H9 (cell line): Measurements from ENCODE around the gene NACC1. TPM values are rescaled to one million over a fixed set of nuclear protein-coding genes. Genes with fewer than 3 reads are reported as not detected.

ENCODE experiments used
- DNase-seq: peaks from one replicate; pipeline ENCODE4 v3.0.0-alpha.2; 2017
- H2AFZ ChIP-seq: one replicate; pipeline ENCODE4 v1.6.1; 2013; ENCODE audit warnings: mild to moderate bottlenecking, low read length, control low read depth, moderate library complexity
- H2AK5ac ChIP-seq: 2 replicates; pipeline ENCODE4 v1.6.1; 2013; ENCODE audit warnings: low read length, control low read depth, mixed read lengths; ENCODE audit not compliant: insufficient read length
- H2BK120ac ChIP-seq: one replicate; pipeline ENCODE4 v1.6.1; 2013; ENCODE audit warnings: low read depth, mild to moderate bottlenecking, low read length, control low read depth, inconsistent platforms; ENCODE audit not compliant: poor library complexity, severe bottlenecking
- H2BK12ac ChIP-seq: 2 replicates; pipeline ENCODE4 v1.6.1; 2013; ENCODE audit warnings: low read length, control low read depth, mixed read lengths, low read depth; ENCODE audit not compliant: insufficient read length
- H2BK15ac ChIP-seq: 2 replicates; pipeline ENCODE4 v1.6.1; 2013; ENCODE audit warnings: low read depth, low read length, control low read depth
- H2BK20ac ChIP-seq: one replicate; pipeline ENCODE4 v1.6.1; 2013; ENCODE audit warnings: low read depth, mild to moderate bottlenecking, low read length, control low read depth, inconsistent platforms; ENCODE audit not compliant: poor library complexity, severe bottlenecking
- H2BK5ac ChIP-seq: 2 replicates; pipeline ENCODE4 v1.6.1; 2013; ENCODE audit warnings: low read length, control low read depth, mixed read lengths; ENCODE audit not compliant: insufficient read length
- H3K14ac ChIP-seq: 2 replicates; pipeline ENCODE4 v1.6.1; 2013; ENCODE audit warnings: low read length, control low read depth; ENCODE audit not compliant: insufficient read depth
- H3K18ac ChIP-seq: 2 replicates; pipeline ENCODE4 v1.6.1; 2013; ENCODE audit warnings: low read depth, mild to moderate bottlenecking, mixed read lengths, low read length, control low read depth; ENCODE audit not compliant: insufficient read length
- H3K23ac ChIP-seq: 2 replicates; pipeline ENCODE4 v1.6.1; 2013; ENCODE audit warnings: low read length, control low read depth, mixed read lengths, low read depth; ENCODE audit not compliant: insufficient read length
- H3K23me2 ChIP-seq: 2 replicates; pipeline ENCODE4 v1.6.1; 2013; ENCODE audit warnings: low read depth, mild to moderate bottlenecking, mixed read lengths, low read length, control low read depth; ENCODE audit not compliant: insufficient read length, poor library complexity, severe bottlenecking
- H3K27ac ChIP-seq: 2 replicates; pipeline ENCODE4 v1.5.1; 2013; ENCODE audit warnings: low read length, control low read depth, mixed read lengths, low read depth; ENCODE audit not compliant: insufficient read length
- H3K27me3 ChIP-seq: 2 replicates; pipeline ENCODE4 v1.6.1; 2013; ENCODE audit warnings: low read length, control low read depth, inconsistent platforms; ENCODE audit not compliant: insufficient read depth
- H3K4ac ChIP-seq: 2 replicates; pipeline ENCODE4 v1.6.1; 2013; ENCODE audit warnings: low read depth, mild to moderate bottlenecking, control low read depth, inconsistent platforms, low read length, moderate library complexity
- H3K4me1 ChIP-seq: 2 replicates; pipeline ENCODE4 v1.6.1; 2013; ENCODE audit warnings: low read length, control low read depth, inconsistent platforms; ENCODE audit not compliant: insufficient read depth
- H3K4me2 ChIP-seq: 2 replicates; pipeline ENCODE4 v1.6.1; 2013; ENCODE audit warnings: low read length, control low read depth, mixed read lengths; ENCODE audit not compliant: insufficient read length, insufficient read depth
- H3K56ac ChIP-seq: 2 replicates; pipeline ENCODE4 v1.6.1; 2013; ENCODE audit warnings: low read depth, mild to moderate bottlenecking, mixed read lengths, low read length, control low read depth; ENCODE audit not compliant: insufficient read length
- H3K79me1 ChIP-seq: 2 replicates; pipeline ENCODE4 v1.6.1; 2013; ENCODE audit warnings: low read depth, mild to moderate bottlenecking, moderate library complexity, low read length, control low read depth, inconsistent platforms; ENCODE audit not compliant: insufficient read depth, poor library complexity, severe bottlenecking
- H3K79me2 ChIP-seq: 2 replicates; pipeline ENCODE4 v1.6.1; 2013; ENCODE audit warnings: low read length, control low read depth, inconsistent platforms; ENCODE audit not compliant: insufficient read depth
- H3K9ac ChIP-seq: 2 replicates; pipeline ENCODE4 v1.6.1; 2013; ENCODE audit warnings: low read length, control low read depth, mixed read lengths; ENCODE audit not compliant: insufficient read length; ENCODE audit errors: extremely low read depth
- H3K9me3 ChIP-seq: one replicate; pipeline ENCODE4 v1.6.1; 2013; ENCODE audit warnings: low read depth, low read length, inconsistent platforms; ENCODE audit not compliant: control insufficient read depth
- H3T11ph ChIP-seq: one replicate; pipeline ENCODE4 v1.6.1; 2013; ENCODE audit warnings: mild to moderate bottlenecking, low read length, control low read depth, inconsistent platforms
- H4K20me1 ChIP-seq: one replicate; pipeline ENCODE4 v1.6.1; 2013; ENCODE audit not compliant: control insufficient read depth, insufficient read length, insufficient read depth
- H4K5ac ChIP-seq: 2 replicates; pipeline ENCODE4 v1.6.1; 2013; ENCODE audit warnings: low read depth, mild to moderate bottlenecking, mixed read lengths, low read length, control low read depth; ENCODE audit not compliant: insufficient read length
- H4K8ac ChIP-seq: replicated peaks from 2 replicates; pipeline ENCODE4 v1.6.1; 2013; ENCODE audit warnings: low read length, control low read depth, mixed read lengths, low read depth; ENCODE audit not compliant: insufficient read length
- H4K91ac ChIP-seq: 2 replicates; pipeline ENCODE4 v1.6.1; 2013; ENCODE audit warnings: low read depth, mild to moderate bottlenecking, moderate library complexity, mixed read lengths, low read length, control low read depth; ENCODE audit not compliant: insufficient read length
- H3K27ac Mint-ChIP-seq, 3 experiments: 2 replicates in 2 of 3; 3 replicates in 1 of 3; pipeline ENCODE4 v1.8.0; 2020 to 2021; ENCODE audit warnings: mixed read lengths in 3 of 3, mild to moderate bottlenecking in 1 of 3, moderate library complexity in 1 of 3
- H3K27me3 Mint-ChIP-seq: 2 replicates; pipeline ENCODE4 v1.8.0; 2021; ENCODE audit warnings: low read depth, mild to moderate bottlenecking, moderate library complexity, mixed read lengths
- H3K36me3 Mint-ChIP-seq, 3 experiments: 2 replicates in 2 of 3; 3 replicates in 1 of 3; pipeline ENCODE4 v1.8.0; 2020 to 2021; ENCODE audit warnings: low read depth in 3 of 3, mixed read lengths in 3 of 3; ENCODE audit not compliant: insufficient read depth in 1 of 3
- H3K4me1 Mint-ChIP-seq, 2 experiments: 2 replicates each; pipeline ENCODE4 v1.8.0; 2020; ENCODE audit warnings: mixed read lengths in 2 of 2
- H3K4me3 Mint-ChIP-seq, 2 experiments: 2 replicates in 1 of 2; 3 replicates in 1 of 2; pipeline ENCODE4 v1.8.0; 2020 to 2021; ENCODE audit warnings: mild to moderate bottlenecking in 2 of 2, mixed read lengths in 2 of 2, moderate library complexity in 1 of 2
- H3K9me3 Mint-ChIP-seq, 2 experiments: 2 replicates in 1 of 2; 3 replicates in 1 of 2; pipeline ENCODE4 v1.8.0; 2020; ENCODE audit warnings: mild to moderate bottlenecking in 2 of 2, mixed read lengths in 2 of 2, moderate library complexity in 1 of 2
- WGBS: extraction: QIAGEN DNeasy Blood & Tissue Kit; methylation state at CpG from one replicate; pipeline ENCODE4 v1.1.7; 2013; ENCODE audit warnings: missing lambda C conversion rate, low lambda C conversion rate, mixed read lengths; ENCODE audit not compliant: insufficient read length; ENCODE audit errors: extremely low coverage; 5-methylcytosine and 5-hydroxymethylcytosine counted together
- total RNA-seq: library from RNA; stranded (reverse); gene quantifications from 2 replicates; pipeline ENCODE4 v1.2.1, GENCODE V29; 2021
- TF ChIP-seq, protein P1 (sequence below): fragments of 200-600 bp; sonication (generic); conservative IDR thresholded peaks from 3 replicates; pipeline ENCODE4 v1.8.0; 2021; ENCODE audit warnings: antibody characterized with exemption, mild to moderate bottlenecking

NACC1 gene
- total RNA-seq, 1 experiment from 2014 or later: 198 TPM

DNA sequence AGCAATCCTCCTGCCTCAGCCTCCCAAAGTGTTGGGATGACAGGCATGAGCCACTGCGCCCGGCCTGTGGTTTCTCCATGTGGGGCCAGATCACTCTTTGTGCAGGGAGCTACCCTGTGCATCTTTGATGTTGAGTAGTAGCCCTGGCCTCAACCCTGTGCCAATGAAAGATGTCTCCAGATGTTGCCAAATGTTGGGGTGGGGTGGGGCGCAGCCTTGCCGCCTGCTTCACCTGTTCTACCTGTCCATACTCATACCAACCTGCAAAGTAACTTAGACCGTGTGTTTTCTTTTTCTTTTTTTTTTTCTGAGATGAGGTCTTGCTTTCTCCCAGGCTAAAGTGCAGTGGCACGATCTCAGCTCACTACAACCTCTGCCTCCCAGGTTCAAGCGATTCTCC lies 53.1 kb downstream of the NACC1 start:
- peaks cover 25 to 27% of the 10 kb centered on the region in 2 experiments for H3K4me1 Mint-ChIP-seq
- WGBS: no CpG with 5 or more reads among the region's 7 CpGs
- no peak overlapping the region for H3K18ac ChIP-seq
- H3K9ac ChIP-seq: no peak overlapping the region
- H3T11ph ChIP-seq: no peak overlapping the region
- 0 out of 7 replicates have a peak overlapping the region, but pooled peaks of 1 of the 3 experiments have one; percentile 41 for H3K27ac Mint-ChIP-seq
- no peaks in the 10 kb centered on the region for H3K23me2 ChIP-seq
- no peaks in the 10 kb centered on the region for H3K27me3 ChIP-seq
- H3K27ac ChIP-seq: no peak overlapping the region
- no peaks in the 10 kb centered on the region for H4K20me1 ChIP-seq
- H2AK5ac ChIP-seq: no peak overlapping the region
- H3K23ac ChIP-seq: no peak overlapping the region
- no peak overlapping the region for H4K8ac ChIP-seq
- no peak overlapping the region for H2BK12ac ChIP-seq
- no peak overlapping the region for H3K4me2 ChIP-seq
- no peak overlapping the region for H4K91ac ChIP-seq
- no peaks in the 10 kb centered on the region for H3K9me3 ChIP-seq
- H3K14ac ChIP-seq: no peak overlapping the region
- no peak overlapping the region for H2BK20ac ChIP-seq
- no peaks in the 10 kb centered on the region for H3K9me3 Mint-ChIP-seq
- no peak overlapping the region for H2BK15ac ChIP-seq
- no peak overlapping the region for H2BK120ac ChIP-seq
- no peak overlapping the region for H2AFZ ChIP-seq
- H4K5ac ChIP-seq: no peak overlapping the region
- no peak overlapping the region for H2BK5ac ChIP-seq
- TF ChIP-seq, protein P1, sequence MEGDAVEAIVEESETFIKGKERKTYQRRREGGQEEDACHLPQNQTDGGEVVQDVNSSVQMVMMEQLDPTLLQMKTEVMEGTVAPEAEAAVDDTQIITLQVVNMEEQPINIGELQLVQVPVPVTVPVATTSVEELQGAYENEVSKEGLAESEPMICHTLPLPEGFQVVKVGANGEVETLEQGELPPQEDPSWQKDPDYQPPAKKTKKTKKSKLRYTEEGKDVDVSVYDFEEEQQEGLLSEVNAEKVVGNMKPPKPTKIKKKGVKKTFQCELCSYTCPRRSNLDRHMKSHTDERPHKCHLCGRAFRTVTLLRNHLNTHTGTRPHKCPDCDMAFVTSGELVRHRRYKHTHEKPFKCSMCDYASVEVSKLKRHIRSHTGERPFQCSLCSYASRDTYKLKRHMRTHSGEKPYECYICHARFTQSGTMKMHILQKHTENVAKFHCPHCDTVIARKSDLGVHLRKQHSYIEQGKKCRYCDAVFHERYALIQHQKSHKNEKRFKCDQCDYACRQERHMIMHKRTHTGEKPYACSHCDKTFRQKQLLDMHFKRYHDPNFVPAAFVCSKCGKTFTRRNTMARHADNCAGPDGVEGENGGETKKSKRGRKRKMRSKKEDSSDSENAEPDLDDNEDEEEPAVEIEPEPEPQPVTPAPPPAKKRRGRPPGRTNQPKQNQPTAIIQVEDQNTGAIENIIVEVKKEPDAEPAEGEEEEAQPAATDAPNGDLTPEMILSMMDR: no peak
- no peaks in the 10 kb centered on the region for H3K79me2 ChIP-seq
- no peaks in the 10 kb centered on the region for H3K79me1 ChIP-seq
- H3K4me3 Mint-ChIP-seq: no peak overlapping the region
- peaks cover 2 to 4% (median 2%) of the 10 kb centered on the region in 3 experiments; a peak in 2 of 7 replicates for H3K36me3 Mint-ChIP-seq
- DNase-seq: no peak
- no peaks in the 10 kb centered on the region; the same call in 1 of the 2 replicates for H3K4me1 ChIP-seq
- no peak overlapping the region for H3K56ac ChIP-seq
- H3K4ac ChIP-seq: no peak overlapping the region
- H3K27me3 Mint-ChIP-seq: no peaks in the 10 kb centered on the region
